Keratinocyte (primary cell): Measurements from ENCODE around the gene ZNF24.

Source experiments
- CTCF ChIP-seq, 3 experiments: IDR thresholded peaks in 1 of 3; conservative IDR thresholded peaks in 1 of 3; optimal IDR thresholded peaks in 1 of 3; 2 replicates in 2 of 3; 3 replicates in 1 of 3; pipeline versions ENCODE3 to v1.5.1; 2011; ENCODE audit warnings: low read length in 3 of 3, mild to moderate bottlenecking in 3 of 3, moderate library complexity in 2 of 3, control low read depth in 1 of 3, inconsistent platforms in 1 of 3; ENCODE audit not compliant: insufficient read depth in 2 of 3; ENCODE audit errors: extremely low read depth in 1 of 3
- EZH2 ChIP-seq: IDR thresholded peaks from one replicate; pipeline ENCODE4 v1.6.1; 2012; ENCODE audit warnings: inconsistent platforms, mild to moderate bottlenecking, low read length, moderate library complexity

GRCh38 chr18:35369126-35369525 is 24.9 kb upstream of the ZNF24 start:
- TF ChIP-seq CTCF (optimal IDR thresholded peaks at IDR 0.05 in 1 of 3, IDR thresholded peaks at IDR 0.05 in 1 of 3, conservative IDR thresholded peaks at IDR 0.05 in 1 of 3; ENCODE audit: extremely low read depth in 1 of 3, insufficient read depth in 2 of 3, low read length in 3 of 3) (no peak), EZH2 (no peak)
